HT-29 (cell line): ENCODE data around the gene KEAP1. TPM values are rescaled to one million over a fixed set of nuclear protein-coding genes. Genes with fewer than 3 reads are reported as not detected.
A peak's percentile ranks its signal among the peaks of the same experiment; 100 is the strongest.
"Not testable (repeated sequence)": the region's sequence is repeated elsewhere in the genome, so short reads cannot be mapped to it uniquely, and the experiment has no call there.

Source experiments
- DNase-seq: peaks from one replicate; pipeline ENCODE4 v3.0.0-alpha.2; 2015; ENCODE audit warnings: low spot score
- total RNA-seq: library from RNA; depleted of rRNA; stranded (reverse); fragments of >200 nt; shearing (Covaris generic); gene quantifications from 2 replicates; pipeline ENCODE4 v1.2.3, GENCODE V29; 2014

The KEAP1 gene
- total RNA-seq, 1 experiment from 2014 or later = 99.5 TPM

GRCh38 chr19:10499550-10500246, 3.5 kb downstream of the KEAP1 start:
- DNase-seq = no peak

GRCh38 chr19:10497371-10497770, 5.8 kb downstream of the KEAP1 start:
- no peak for DNase-seq

DNA sequence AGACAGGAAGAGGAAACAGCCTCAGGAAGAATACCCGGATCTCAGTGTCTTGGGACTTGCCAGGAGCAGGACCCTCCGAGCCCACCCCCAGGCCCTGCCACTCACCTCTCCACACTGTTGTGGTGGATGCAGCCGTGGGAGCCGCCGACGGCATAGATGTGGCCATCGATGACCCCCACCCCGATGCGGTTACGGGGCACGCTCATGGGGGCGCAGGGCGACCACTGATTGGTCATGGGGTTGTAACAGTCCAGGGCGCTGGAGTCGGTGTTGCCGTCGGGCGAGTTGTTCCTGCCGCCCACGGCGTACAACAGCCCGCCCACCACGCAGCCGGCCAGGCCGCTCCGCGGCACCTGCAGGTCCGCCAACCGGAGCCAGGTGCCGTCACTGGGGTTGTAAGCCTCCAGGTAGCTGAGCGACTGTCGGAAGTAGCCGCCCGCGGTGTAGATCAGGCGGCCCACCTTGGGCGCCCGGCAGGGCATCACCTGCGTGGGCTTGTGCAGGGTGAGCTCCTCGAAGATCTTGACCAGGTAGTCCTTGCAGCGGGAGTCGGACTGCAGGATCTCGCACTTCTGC, 11.6 kb downstream of the KEAP1 start:
- no peak for DNase-seq

GRCh38 chr19:10486551-10486950, 16.6 kb downstream of the KEAP1 start:
- DNase-seq = no peak

- peak; percentile 50 for DNase-seq
Measured at GRCh38 chr19:10478903-10479384, 24.2 kb downstream of the KEAP1 start.

DNA sequence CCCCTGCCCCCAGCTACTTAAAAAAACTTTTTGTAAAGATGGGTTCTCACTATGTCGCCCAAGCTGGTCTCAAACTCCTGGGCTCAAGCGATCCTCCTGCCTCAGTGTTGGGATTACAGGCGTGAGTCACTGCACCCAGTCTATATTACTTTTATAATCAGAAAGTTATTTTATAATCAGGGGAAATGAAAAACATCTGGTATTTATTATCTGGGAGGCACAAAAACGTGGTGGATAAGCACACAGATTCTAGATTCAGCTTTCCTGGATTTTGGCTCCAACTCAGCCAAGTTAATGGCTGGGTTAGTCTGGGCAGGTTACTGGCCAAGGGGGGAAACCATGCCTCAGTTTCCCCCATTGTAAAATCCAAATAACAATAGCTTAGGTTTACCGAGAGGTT, 24.7 kb downstream of the KEAP1 start:
- DNase-seq = no peak

DNA sequence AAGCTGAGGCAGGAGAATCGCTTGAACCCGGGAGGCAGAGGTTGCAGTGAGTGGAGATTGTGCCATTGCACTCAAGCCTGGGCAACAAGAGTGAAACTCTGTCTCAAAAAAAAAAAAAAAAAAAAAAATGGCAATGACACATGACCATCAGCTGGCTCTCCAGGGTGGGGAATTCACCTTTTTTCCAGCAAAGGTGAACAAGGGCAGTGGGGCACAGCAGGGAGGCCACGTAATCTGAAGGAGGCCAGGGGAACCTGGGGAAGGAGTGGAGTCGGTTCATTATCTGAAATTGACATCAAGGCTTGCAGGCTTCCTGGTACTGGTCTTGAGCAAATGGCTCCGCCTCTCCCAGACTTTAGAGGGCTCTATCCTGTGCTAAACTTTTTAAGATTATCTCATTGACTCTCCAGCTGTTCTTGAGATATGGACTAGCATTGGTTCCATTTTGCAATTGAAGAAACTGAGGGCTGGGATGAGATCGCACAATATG, 28.1 kb downstream of the KEAP1 start:
- DNase-seq = no peak

DNA sequence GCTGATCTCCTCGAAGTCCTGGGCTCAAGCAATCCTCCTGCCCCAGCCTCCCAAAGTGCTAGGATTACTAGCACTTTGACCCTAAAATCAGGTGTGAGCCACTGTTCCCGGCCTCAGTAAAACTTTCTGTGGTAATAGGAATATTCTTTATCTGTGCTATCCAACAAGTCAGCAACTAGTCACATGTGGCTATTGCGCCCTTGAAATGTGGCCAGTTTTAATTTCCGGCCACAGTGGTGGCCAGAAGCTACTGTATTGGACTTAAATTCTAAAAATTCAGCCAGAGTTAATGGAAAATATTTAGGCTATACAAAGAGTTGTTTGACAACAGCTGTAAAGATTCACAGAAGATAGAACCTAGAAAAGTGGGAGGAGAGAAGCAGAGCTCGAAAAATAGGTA, 30.0 kb downstream of the KEAP1 start:
- no peak for DNase-seq

DNA sequence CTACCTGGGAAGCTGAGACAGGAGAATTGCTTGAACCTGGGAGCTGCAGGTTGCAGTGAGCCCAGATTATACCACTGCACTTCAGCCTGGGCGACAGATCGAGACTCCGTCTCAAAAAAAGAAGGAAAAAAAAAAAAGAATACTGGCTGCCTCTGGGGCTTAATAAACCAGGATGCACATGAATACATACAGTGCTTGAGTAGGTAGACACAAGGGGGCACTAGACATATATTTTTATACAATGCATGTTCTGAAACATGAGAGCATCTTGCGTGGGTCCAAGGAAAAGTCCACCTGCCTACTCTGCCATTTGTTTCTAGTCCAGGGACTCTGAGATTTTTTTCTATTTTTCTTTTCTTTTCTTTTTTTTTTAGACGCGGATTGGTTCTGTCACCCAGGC, 31.2 kb downstream of the KEAP1 start:
- peak; percentile 19 for DNase-seq

GRCh38 chr19:10468133-10468532, 35.0 kb downstream of the KEAP1 start:
- no peak for DNase-seq

GRCh38 chr19:10467104-10467706, 36.0 kb downstream of the KEAP1 start:
- no peak for DNase-seq

DNA sequence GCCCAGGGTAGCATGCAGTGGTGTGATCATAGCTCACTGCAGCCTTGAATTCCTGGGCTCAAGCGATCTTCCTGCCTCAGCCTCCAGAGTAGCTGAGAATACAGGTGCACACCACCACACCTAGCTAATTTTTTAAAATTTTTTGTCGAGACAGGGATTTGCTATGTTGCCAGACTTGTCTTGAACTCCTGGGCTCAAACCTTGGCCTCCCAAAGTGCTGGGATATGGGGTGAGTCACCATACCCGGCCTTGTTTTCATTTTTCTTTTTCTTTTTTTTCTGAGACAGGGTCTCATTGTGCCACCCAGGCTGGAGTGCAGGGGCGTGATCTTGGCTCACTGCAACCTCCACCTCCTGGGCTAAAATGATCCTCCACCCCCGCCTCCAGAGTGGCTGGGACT, 38.7 kb downstream of the KEAP1 start:
- no peak for DNase-seq

GRCh38 chr19:10462557-10462956, 40.6 kb downstream of the KEAP1 start:
- no peak for DNase-seq

DNA sequence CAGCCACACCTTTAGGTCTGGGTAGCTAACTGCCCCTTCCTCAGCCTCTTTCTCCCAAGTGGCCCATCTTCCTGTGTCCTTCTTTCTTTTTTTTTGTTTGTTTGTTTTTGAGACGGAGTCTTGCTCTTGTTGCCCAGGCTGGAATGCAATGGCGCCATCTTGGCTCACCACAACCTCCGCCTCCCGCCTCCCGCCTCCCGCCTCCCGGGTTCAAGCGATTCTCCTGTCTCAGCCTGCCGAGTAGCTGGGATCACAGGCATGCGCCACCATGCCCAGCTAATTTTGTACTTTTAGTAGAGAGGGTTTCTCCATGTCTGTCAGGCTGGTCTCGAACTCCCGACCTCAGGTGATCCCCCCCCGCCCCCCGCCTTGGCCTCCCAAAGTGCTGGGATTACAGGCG, 41.1 kb downstream of the KEAP1 start:
- not testable (repeated sequence) for DNase-seq

- peak; percentile 78 for DNase-seq
Measured at GRCh38 chr19:10461047-10461949, 41.9 kb downstream of the KEAP1 start.

GRCh38 chr19:10460714-10461046, 42.5 kb downstream of the KEAP1 start:
- no peak for DNase-seq

DNA sequence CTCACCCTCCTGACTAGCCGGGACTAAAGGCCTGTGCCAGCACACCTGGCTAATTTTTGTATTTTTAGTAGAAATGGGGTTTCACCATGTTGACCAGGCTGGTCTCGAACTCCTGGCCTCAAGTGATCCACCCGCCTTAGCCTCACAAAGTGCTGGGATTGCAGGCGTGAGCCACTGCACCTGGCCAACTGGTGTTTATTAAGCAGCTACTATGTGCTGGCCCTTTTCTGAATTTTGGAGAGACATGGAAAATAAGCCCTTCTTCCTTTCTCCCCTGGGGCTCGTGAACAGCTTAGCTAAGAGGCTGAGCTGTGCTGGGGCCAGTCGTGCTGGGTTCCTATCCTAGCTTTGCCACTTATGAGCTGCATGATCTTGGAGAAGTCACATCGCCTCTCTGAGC, 44.4 kb downstream of the KEAP1 start:
- not testable (repeated sequence) for DNase-seq

DNA sequence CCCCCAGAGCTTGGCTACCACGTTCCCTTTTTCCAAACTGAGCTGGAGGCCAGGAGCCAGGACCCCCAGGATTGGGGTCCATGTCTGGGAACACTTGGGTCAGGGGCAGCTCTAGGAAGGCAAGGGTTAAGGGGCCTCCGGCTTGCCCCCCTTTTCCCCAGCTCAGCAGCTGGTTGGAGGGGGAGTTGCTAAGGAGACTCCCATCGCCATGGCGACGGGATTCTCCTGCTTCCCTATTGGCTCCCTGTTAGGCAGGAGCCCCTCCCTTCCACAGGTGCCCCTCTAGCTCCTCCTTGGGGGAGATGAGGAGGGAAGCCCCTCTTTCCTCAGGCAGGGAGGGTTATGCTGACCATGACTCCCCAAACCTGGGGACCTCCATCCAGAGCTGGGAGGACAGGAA, 48.9 kb downstream of the KEAP1 start:
- DNase-seq = no peak

DNA sequence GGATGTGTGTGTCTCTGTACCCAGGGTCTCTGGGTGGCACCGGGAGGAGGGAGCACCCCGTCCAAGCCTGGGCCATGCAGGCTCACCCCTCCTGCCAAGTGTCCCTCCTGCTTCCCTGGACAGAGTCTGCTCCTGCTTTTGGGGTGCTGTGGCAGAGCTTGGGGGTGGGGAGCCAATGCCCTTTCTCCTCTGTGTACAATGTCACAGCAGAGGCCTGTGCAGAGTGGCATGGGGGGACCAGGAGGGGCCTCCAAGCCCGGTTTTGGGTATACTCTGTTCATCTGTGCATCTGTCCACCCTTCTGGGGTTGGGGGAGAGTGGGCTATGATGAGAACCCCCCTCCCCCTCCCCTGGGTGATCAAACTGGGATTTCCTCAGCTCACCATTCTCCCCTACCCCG, 49.3 kb downstream of the KEAP1 start:
- DNase-seq = no peak

- DNase-seq = no peak
Measured at GRCh38 chr19:10452726-10453618, 50.2 kb downstream of the KEAP1 start.
